GM19463 (cell line): ENCODE data around the gene DSP.

Experiments used
- ATAC-seq: cut with Tn5 transposase; IDR thresholded peaks from one replicate; pipeline ENCODE4 v1.9.1; 2021; ENCODE audit warnings: mild to moderate bottlenecking, moderate library complexity; ENCODE audit not compliant: unreplicated experiment

The DSP gene

DNA sequence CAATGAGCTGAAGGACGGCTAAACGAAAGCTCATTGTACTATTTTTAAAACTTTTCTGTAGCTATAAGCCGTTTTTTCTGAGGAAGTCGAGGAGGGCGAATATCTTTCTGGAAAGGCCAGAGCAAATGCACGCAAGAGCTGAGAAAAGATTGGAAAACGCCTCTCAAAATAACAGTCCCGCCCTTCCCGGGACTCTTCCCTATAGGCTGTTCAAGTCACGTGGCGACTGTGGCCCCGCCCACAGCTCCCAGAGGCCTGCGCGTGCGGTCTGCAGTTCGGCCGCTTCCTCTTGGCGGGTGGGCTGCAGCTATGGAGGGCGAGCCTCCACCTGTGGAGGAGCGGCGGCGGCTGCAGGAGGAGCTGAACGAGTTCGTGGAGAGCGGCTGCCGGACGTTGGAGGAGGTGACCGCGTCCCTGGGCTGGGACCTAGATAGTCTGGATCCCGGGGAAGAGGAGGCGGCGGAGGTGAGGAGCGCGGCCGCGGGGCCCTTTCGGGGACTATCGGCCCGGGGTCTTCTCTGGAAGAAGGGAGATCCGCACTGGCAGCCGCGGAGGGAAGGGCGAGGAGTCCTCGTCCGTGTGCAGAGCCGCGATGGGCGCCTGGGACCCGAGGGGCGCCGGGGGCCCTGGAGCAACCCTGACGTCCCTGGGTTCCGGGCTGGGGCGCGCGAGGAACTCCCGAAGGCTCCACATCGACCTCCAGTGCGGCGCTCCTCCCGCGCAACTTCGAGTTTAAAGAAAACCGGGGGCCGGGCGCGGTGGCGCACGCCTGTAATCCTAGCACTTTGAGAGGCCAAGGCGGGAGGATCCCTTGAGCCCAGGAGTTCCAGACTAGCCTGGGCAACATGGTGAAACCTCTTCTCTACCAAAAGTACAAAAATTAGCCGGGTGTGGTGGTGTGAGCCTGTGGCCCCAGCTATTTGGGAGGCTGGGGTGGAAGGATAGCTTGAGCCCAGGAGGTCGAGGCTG is 48.8 kb downstream of the DSP start, which contains the start of gene SNRNP48:
SNRNP48 (plus strand) TSS at position 250 of the 969 bp plus-strand sequence; CDS start at position 310, 60 bp downstream.
- peak; percentile 100 for ATAC-seq

DNA sequence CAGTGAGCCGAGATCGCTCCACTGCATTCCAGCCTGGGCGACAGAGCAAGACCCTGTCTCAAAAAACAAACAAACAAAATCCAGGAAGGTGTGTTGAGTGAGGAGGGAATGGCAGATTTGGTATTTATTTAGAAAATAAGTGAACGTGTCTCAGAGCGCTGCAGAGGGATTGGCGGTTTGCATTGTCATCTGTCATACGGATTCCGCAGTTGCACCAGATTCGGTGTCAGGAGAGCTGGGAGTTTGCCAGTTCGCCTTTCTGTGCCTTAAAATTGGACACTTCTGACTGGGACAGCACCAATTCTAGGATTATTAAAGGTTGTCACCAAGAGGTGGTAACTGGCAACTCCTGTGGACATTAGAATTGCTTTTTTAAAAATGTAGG is 49.4 kb downstream of the DSP start:
- ATAC-seq: no peak

DNA sequence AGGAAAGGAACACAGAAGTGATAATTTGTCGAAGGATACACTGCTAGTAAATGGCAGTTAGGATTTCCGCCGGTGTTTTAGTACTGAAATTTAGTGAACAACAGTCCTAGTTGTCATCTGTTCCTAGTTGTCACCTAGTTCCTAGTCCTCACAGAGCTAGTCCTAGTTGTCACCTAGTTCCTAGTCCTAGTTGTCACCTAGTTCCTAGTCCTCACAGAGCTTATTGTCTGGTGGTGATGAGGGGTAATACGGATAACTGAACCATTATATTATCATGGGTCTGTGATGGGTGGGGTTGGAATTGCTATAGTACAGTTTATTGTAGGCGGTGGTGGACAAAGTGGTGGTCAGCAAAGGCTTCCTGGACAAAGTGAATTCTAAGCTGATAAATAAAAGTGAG is 50.3 kb downstream of the DSP start:
- ATAC-seq: no peak

DNA sequence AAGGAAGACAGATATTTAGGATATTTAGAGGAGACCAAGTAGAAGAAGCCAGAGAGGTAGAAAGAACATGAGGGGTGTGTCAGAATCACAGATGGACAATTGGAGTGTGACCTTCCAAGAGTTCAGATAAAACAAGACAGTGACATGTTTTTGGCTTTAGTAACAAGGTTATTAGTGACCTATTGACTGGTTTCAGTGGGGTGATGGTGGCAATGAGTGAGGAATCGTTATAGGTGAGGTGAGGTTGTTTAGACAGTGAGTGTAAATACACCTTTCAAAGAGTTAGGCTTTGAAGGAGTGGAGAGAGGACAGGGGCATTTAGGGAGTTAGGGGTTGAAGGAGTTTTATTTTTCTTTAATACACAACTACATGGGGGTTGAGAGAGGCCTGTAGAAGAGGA is 51.8 kb downstream of the DSP start:
- ATAC-seq: no peak

DNA sequence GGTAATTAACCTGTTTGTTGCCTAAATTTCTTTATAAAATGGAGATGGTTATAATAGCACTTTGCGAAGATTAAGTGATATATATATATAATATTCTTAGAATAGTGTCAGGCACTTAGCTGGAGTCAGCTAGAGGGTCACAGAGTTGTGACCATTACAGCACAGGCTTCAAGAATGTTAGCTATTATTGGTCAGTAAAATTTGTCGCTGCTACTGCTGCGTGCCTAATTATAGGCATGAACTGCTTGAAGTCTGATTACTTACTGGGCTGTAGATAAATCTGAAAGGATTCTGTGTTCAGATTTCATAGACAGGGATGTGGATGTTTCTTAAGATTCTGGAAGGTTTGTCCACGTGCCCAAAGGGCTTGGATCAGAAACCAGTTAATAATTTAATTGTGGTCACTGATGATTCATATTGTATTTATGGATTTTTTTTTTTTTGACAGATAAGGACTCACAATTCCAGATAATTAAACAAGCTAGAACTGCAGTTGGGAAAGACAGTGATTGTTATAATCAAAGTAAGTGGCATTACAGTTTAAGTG is 53.2 kb downstream of the DSP start:
- no peak for ATAC-seq

DNA sequence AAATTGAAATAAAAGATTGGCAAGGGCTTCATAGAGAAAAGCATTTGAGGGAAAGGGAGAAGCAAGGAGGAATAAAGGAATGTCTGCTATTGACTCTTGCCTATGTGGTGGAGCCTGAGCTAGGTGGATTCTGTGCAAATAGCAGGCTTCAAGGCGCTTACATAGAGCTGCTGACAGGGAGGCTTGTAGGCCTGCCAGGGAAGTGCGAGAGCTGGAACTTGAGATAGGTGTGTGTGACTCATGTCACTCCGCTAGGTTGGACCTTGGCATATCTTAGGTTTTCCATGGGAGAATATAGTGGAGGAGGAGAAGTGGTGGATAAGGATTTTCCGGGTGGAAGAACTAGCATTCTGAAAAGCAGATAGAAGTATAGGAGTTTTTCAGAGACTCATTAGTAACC is 62.5 kb downstream of the DSP start:
- no peak for ATAC-seq

DNA sequence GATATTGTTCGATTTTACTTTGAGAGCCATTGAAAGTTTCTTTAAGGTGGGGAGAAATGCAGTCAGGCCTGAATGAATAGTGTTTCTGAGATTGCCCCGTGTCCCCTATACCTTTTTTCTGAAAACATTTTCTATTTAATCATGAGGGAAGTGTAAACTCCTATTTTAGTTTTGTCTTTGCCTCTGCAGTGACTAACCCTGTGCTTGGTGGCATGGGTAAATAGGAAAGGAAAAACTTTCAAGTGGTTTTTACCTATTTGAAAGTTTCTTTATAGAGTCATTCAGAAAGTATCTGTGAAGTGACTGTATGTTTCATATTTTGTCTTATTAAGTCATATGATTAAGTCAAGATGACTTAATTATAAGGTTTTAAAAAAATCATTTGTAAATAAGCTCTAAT is 63.0 kb downstream of the DSP start:
- peak; percentile 63 for ATAC-seq

DNA sequence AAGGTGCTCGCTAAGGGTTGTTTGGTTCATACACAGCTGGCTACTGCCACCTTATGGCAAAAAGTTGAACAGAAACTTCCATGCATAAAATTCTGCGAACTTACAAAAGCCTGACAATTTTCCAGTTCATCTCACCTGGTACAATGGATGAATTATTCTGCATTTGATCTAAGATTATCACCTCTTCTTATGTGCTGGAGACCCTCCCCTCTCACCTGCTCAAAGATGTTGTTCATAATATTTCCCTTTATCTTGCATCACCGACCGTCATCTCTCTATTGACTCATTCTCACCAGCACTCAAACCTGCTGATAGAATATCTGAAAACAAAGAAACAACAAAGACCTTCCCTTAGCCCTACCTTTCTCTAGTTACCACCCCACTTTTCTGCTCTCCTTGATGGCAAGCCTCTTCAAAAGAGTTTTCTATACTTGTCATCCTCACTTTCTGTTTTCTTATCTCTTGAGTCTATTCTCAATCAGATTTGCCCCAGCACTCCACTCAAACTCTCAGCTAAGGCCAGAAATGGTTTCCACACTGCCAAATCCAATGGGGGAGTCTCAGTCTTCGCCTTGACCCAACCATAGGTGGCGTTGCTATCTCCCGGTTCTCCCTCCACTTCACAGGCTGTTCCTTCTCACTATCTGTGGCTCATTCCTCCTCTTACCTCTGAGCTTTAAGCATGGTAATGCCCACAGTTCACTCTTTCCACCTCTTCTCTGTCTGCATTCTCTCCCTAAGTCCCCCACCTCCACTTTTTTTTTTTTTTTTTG is 74.3 kb downstream of the DSP start:
- ATAC-seq: no peak

DNA sequence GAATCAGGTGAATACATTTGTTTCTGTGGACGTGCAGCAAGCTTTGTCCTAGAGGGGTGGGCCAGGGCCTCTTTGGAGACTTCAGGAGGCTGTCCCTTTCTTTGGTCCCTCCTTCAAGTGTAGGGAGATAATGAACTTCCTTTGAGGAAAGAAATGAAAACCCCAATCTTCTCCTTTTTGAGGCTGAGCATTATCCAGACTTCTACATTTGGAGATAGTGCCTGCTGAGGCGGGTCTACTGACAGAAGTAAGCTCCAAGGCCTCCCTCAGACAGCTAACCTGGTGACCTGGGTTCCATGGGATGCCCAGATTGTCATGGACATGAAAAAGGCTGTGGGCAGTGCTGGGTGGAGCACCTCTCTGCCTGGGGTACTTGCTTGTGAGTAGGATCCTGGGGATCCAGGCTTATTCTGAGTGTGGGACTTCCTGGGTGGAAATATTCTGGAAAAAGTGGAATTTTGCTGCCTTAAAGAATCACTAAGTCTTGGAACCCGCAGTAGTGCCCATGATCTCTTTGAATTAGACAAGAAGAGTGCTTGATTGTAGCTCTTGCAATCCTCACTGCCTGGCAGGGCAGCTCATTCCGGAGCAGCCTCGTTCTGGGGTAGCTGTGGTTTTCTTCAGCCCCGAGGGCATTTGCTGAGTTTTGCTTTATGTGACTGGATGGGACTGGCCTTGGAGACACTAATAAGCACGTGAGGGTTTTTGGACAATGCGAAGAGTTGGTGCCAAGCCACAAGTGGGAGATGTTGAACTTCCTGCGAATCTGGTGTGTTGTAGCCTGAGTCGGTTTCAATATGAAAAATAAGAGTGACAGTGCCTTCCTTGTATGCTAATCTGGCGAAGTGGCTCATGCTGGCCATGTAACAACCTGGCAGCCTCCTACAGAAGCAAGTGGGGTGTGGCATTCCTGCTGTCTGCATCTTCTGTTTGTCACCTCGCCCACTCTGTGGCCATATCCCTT is 76.6 kb downstream of the DSP start:
- peak; percentile 73 for ATAC-seq

DNA sequence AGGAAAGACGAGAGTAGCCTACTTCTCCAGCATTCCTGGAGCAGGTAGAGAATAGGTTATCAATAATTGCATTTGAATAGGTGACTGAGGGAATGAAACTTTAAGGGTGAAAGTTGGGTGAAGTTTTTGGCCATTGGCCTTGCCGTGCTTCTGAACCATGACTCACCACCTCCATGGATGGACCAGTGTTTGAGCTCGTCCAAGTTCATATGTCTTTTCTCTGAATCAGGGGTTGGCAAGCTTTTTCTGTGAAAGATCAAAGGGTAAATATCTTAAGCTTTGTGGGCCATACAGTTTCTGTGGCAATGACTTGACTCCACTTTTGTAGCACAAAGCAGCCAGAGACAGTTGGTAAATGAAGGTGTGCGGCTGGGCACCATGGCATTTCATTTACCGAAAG is 80.3 kb downstream of the DSP start:
- ATAC-seq: no peak

DNA sequence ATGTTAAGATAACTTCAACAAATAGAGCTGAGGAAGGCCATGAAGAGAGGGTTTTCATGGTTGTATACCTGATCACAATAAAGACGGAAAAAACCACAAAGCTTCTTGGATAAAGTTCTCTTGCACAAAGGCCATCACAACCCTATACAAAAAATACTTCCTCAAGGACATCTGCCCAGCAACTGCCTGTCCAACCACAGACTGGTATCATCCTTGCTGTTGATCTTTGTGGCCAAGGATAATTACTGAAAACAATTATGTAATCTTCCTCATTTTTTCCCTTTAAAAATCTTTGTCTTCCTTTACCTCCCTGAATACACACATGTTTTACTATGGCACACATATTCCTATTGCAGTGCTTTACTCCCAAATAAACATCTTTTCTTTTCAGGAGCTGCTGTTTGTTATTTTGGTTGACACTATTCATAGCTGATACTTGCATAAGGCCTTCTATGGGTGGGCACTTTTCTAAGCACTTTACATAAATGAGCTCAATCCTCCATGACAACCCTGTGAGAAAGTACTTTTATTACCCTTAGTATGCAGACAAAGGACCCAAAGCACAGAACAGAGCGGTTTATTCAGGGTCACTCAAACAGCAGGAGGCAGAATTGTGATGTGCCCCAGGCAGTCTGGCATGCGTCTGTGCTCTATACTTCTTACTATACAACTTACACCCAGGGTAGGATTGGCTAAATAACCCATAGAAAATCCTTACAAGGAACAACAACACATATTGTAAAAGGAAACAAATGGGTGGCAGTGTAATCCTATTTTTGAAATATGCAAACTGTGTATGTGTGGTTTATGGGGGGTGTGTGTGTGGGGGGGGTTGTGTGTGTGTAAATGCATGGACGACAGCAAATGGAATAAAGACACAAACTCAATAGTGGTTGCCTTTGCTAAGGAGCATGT is 83.6 kb downstream of the DSP start:
- no peak for ATAC-seq

DNA sequence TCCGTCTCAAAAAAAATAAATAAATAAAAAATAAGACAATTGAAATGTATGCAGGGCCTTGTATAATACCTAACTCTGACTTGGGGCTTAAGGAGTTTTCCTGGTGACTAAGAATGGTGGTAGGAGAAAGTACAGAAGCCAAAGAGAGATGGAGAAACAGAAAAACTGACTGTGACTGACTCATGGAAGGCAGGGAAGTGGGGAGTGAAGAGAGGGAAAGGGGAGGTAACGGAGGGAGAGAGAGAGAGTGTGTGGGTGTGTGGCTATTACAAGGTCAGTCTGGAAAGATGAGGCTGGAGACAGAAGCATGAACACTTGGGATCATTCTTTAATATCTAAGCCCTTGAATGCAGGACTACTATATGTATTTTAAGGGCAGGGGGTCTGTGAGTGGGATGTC is 87.0 kb downstream of the DSP start:
- ATAC-seq: no peak

DNA sequence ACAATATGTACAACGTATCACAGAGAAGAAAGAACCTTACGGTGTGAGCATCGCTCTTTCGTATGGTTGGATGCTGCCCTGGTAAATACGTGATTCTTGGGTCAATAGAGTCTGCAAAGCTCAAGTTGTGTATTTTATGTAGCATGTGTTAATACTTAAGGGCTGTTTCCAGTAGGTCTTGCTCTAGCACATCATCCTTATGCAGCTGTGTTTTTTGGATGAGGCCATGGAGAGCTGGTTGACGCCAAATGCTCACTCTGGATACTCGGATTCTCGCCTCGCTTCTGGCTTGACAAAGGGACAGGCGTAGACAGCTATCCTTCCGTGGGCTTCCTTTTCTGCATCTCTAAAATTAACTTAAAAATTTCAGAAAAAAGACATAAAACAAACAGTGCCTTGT is 87.4 kb downstream of the DSP start:
- no peak for ATAC-seq

DNA sequence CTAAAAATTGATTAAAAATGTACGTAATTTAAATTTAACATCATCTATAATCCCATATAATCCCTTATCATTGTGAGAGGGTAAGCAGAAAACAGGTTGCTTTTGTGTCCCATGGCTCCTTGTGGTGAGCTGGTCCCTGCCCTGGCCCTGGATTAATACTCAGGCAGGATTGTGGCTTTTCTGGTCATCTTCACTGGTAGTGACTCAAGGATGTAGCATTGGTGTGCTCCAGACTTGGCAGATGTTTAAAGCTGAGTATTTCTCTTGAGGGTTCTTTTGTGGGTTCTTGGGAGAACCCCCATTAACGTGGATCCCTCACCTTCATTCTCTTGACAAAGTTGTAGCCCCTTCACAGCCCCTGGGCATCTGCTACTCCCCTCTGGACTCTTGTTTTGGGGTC is 87.8 kb downstream of the DSP start:
- ATAC-seq: no peak

DNA sequence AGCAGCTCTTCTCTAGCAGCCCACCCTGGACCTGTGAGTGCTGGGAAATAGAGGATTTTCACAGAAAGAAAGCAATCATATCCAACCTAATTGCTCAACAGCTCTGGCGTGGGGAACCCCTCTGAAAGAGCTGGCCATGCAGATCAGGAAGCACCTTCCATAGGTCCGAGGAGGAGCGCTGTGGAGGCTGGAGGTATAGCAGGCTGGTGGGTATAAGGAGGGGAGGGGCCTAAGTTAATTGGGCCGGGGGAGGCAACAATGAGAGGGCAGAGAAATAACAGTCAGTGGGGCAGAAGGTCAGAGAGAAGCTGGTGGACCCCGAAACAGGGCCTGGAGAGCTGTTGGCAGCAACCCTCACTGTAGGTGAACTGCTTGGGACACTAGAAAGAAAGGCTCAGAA is 89.3 kb downstream of the DSP start:
- no peak for ATAC-seq

DNA sequence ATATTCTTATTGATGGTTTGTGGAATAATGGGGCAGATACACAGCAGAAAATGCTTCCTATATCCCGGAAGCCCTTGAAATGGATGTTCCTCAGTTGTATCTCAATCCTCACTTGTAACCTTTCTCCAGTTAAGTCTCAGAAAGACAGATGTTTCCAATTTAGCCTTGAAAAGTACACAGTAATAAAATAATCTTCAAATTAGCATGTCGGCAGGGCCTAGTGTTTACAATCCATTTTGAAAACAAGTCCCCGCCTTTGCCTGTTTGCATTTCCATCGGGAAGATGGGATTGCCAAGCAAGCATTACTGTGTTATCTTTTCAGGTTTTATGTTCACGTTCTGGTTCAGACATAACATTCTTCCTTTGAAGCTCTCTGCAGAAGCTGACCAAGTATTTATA is 90.0 kb downstream of the DSP start:
- no peak for ATAC-seq

DNA sequence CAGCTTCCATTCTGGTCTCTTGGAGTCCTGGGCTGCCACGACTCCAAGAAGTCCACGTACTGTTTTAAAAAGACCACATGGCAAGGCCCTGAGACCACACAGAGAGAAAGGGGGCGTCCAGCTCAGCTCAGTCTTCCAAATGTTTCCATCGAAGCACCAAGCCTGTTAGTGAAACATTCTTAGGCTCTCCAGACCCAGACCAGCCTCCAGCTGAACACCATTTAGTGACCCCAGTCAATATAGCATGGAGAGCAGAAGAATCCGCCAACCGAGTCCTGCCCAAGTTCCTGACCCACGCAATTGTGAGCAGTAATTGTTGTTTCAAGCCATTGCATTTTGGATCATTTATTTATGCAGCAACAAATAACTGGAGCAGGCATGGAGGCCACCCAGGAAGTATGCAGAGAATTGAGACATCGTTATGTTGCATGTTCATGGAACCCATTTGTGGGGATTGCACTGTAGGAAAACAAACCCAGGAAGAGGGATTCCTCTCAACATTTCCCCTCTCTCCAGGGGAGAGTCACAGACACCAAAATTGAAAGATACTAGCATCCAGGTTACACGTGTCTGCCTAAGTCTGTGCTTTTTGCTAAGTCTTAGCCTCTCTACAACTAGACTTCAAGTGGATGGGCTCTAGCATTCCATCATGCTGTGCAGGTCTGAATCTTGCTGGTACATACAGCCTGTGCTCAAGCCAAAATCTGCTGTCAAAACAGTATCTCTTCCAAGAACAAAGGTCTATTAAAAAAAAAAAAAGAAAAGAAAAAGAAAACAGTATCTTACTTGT is 91.2 kb downstream of the DSP start:
- ATAC-seq: no peak

DNA sequence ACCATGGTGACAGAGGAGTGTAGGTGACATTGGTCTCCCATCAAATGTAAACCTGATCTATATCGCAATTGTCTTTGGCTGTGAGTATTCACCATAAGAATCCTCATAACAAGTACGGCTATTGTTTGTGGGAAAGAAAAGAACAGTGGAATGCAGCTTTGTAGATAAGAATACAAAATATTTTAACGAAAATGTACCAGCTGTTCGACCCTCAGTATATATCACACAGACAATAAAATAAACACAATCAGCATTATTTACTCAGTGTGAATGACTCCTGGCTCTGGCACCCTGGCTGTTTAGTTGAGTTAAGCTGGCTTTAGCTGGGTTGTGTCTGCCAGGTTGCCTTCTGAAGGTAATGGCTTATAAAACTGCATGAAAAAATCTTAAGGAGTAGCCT is 91.9 kb downstream of the DSP start:
- ATAC-seq: no peak

DNA sequence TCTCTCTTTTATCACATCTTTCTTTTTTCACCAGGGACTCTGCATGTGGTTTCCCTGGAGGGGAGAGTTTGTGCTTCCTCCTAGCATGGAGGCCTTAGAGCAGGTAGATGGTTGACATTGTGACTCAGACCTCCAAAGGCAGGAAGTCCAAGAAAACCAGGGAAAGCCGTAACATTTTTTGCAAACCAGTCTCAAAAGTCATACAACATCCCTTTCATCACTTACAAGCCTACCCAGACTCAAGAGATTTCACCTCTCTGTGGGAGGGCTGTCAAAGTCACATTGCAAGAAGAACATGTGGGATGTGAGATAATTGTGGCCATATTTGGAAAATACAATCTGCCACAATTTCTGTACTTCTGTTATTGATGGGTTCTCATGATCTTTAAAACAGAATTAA is 94.7 kb downstream of the DSP start:
- ATAC-seq: no peak
